Pons (tissue), 1 donor: ENCODE measurements around the gene ZNRF1.

ENCODE experiments used
- DNase-seq: peaks from one replicate; pipeline ENCODE4 v3.0.0-alpha.2; 2016; ENCODE audit warnings: low spot score

Gene ZNRF1

DNA sequence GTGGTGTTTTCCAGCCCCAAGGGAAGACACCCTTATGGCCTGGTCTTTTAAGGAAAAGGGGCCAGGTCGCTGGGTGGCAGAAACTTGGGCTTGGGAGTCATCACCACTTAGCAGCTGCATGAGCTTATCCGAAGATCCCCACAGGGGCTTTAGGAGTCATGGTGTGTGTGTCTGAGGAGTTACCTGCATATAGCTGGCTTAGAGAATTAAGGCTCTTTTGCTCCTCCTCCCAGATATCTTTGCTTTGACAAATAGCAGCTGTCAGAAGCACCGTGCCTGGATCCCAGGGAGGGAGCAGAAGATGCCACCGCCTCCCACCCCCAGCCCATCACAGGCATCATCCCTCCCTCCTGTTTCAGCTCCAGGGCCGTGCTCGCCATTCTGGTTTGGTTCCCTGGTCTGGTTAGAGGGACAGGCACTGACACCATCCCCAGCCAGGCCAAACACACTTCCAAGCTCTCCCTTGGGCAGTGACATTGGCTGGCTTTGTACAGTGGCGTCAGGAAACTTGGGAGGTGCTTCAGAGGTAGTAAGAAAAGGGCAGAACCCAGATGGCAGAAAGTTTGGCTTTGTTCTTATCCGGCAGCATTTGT is 100.3 kb downstream of the ZNRF1 start:
- DNase-seq, result no peak

- DNase-seq, result no peak
Observed at GRCh38 chr16:75099738-75100602, 101.1 kb downstream of the ZNRF1 start.

- DNase-seq, result no peak
Observed at GRCh38 chr16:75100603-75100990, 101.8 kb downstream of the ZNRF1 start.

GRCh38 chr16:75101635-75102034 is 102.8 kb downstream of the ZNRF1 start:
- DNase-seq, result no peak

DNA sequence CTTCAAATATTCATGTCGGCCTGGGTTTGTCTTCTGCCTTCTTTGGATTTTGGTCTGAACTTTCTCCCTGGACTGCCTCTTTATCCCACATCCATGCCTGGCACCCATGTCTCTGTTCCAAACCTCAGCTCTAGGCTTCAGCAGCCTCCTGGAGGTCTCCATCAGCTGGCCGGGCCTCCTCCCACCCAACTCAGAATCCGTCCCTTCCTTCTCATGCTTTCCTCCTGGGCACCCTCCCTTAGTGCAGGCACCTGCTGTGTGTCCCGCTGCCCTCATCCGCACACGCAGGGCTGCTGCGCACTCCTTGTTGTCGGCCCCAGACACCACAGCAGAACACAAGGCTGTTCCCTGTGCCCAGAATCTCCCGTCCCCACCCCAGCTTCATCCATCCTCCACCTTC is 103.8 kb downstream of the ZNRF1 start:
- DNase-seq, result no peak

DNA sequence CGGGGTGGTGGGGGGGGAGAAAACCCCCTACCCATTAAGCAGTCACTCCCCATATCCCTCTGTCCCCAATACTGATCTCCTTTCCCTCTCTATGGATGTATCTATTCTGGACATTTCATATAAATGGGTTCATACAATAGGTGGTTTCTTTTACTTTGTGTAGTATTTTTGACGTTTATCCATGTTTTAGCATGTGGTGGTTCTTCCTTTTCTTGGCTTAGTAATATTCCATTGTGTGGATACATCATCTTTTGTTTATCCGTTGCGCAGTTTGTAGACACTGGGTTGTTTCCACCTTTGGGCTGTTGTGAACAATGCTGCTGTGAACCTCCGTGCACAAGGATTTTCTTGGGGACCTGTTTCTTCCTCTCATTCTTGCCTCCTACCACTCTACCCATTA is 105.2 kb downstream of the ZNRF1 start:
- DNase-seq, result no peak

DNA sequence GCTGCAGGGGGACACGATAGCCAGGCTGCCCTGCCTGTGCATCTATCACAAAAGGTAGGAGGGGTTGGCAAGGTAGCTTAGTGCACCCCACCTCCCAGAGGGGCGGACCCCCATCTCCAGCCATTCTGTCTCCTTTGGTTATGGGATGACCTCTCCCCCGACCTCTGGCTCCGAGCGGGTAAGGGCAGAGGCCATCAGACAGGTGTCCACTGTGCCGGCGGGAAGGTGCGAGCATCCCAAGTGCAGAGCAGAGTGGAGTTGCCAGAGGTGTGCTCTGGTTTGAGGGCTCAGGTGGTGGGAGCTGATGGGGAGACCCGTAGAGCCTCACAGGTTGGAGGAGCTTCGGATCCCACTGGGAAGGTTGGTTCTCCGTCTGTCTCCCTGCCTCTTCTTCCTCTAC is 106.0 kb downstream of the ZNRF1 start:
- DNase-seq, result no peak

DNA sequence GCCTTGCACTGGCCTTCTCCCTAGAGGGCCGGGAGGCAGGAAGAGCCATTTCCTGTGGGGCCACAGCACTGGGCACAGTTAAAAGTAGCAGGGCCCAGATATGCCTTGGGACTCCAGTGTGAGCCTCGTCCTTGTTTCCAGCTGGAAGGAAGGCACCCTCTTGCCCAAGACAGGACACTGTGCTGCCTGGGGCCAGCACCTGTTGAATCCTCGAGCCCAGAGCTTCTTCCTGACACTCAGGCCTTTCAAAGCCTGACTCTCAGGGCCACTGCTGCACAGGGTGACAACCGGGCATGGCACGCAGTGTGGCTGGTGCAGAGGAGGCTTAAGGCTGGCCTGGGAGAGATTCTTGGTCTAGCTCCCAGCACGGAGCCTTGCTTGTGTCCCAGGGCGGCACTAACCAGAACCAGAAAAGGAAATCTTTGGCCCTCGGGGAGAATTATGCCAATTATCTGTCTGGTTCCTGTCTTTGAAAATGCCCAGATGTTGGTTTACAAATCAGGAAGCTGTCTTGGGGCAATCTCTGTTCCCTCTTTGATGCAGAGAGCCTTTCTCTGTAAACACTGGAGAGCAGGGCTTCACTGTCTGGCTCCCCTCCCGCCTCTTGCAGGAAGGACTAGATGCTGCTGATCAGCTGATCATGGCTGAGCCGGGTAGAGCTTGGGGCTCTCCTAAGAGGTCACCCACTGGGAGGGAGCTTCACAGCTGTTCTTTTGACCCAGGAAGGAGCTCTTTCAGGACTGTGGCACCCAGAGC is 106.7 kb downstream of the ZNRF1 start:
- peak; percentile 90 for DNase-seq

- DNase-seq, result no peak
Observed at GRCh38 chr16:75106351-75107274, 107.8 kb downstream of the ZNRF1 start.

DNA sequence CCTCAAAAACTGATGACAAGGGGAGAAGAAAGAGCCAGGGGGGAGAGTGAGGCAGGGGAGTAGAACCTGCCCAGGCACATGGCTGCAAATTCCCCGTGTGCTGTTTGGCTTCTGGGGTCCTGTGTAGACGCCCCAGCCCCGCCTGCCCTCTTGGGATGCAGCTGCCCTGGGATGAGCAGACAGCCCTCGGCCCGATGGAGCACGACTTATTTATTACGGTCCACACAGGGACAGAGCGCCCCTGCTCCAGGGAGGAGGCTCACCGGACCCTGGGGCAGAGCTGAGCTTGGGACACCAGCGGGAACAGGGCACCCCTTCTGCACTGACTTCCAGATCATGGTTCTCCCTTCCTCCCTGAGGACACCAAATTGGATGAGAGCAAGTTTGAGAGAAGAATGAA is 108.7 kb downstream of the ZNRF1 start:
- no peak for DNase-seq

DNA sequence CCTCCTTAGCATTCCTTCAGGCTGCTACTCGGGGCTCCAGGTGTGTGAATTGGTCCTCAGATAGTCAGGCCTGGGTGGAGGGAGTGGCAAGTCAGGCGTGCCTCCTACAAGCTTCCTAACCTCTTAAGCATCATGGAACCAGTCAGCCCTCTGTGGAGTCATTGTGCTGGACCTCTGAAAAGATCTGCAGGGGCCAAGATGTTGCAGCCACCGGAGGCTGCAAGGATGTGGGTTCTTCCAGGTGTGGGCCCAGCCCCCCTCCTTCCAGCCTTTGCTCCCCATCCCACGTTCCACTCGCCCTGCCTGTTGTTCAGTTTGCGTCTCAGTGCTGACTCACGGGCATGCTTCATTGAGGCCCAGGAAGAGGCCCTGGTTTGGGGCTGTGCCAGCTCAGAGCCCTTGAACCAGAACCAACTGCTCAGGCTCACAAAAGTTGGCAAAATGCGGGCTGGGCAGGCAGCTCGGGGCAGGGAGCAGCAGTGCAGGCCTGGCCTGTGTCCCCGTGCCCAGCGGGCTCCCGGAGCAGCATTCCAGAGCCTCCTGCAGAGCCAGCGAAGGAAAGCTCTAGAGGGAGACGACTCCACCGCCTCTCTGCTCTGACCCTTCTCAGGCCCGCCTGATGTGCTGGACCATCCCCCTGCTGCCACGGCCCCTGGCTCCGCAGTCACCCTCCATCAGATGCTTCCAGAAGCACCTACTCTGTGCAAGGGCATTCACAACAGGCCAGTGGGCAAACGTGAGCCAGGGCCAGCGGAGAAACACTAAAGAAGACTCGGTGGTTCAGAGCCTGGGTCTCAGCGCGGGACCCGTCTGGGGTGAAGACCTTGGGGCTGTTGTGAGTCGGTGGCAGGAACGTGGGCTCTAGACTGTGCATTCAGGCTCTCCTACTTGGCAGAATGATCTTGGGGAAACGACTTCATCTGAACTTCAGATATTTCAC is 110.2 kb downstream of the ZNRF1 start:
- peak; percentile 77 for DNase-seq

GRCh38 chr16:75109732-75110243 is 111.0 kb downstream of the ZNRF1 start:
- DNase-seq, result peak; percentile 62

- peak; percentile 96 for DNase-seq
Observed at GRCh38 chr16:75110637-75111513, 112.1 kb downstream of the ZNRF1 start.

DNA sequence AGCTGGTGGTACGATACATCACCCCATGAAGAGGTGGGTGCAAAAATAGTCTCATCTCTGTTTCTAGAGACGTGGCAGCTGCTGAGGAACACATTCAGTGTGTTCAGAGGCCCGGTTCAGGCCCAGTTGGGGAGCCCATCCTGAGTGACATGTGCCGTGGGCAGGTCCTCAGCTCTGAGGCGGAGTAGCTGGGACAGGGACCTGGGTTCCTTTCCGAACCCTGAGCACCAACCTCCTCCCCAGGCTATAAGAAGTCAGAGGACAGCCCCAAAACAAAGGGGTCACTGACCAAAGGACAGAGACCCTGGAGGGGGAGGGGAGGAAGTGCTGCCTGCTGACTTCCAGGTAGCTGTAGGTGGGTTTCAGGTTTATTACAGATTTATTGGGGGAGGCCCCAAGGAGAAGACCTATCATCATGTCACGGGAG is 112.7 kb downstream of the ZNRF1 start:
- DNase-seq, result no peak

DNA sequence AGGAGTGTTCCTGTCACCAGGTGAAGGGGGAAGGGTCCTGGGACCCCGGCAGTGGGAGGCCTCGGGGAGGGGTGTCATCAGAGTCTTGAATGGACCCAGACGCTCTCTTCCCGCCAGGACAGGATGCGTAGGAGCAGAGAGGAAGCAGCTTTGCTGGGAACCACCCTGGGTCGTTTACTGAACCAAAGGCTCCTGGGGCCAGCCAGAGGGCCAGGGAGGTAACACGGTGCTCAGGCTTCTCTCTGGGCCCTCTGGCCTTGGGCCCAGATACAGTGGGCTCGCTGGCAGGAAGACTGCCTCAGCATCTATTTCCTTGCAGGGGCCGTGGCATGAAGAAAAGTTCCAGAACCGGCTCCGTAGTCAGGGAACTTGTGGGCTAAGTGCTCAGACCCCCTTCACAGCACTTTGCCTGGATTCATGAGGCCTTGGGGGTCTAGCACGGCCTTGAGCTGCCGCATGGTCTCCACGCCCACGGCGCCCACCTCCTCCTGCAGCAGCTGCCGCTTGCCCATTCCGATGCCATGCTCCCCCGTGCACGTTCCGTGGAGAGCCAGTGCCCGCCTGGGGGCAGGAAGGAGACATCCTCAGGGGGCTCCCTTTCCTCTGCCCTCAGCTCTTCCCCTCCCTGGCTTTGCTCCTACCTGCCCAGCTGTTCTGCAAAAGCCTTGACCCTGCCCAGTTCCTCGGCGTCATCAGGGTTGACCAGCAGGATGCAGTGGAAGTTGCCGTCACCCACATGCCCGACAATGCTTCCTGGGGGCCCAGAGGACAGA is 113.3 kb downstream of the ZNRF1 start:
- DNase-seq, result no peak

- DNase-seq, result no peak
Observed at GRCh38 chr16:75112734-75113491, 114.1 kb downstream of the ZNRF1 start.

- DNase-seq, result no peak
Observed at GRCh38 chr16:75113541-75114121, 114.8 kb downstream of the ZNRF1 start.
